ENCODE measurements around the gene C5orf63.

DNA sequence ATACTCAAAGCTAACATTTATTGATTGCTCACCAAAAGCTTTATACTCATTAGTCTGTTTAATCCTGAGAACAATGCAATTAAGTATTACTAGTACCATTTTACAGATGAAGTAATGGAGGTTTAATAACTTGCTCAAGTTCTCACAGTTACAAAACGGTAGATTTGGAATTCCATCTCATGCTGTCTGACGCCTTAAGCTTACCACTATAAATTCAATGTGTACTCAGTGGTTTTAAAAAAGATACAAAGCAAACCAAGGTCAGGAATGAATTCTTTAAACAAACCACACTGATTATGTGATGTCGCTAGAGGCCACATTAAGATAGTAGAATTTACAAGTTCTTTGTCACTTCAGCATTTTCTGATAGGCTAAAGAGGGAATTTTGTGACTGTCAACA is 1.2 kb upstream of the C5orf63 start:
- no peak for TF ChIP-seq EZH2 (IDR thresholded peaks at IDR 0.05; ENCODE audit: low read length)
- TF ChIP-seq, protein P1, sequence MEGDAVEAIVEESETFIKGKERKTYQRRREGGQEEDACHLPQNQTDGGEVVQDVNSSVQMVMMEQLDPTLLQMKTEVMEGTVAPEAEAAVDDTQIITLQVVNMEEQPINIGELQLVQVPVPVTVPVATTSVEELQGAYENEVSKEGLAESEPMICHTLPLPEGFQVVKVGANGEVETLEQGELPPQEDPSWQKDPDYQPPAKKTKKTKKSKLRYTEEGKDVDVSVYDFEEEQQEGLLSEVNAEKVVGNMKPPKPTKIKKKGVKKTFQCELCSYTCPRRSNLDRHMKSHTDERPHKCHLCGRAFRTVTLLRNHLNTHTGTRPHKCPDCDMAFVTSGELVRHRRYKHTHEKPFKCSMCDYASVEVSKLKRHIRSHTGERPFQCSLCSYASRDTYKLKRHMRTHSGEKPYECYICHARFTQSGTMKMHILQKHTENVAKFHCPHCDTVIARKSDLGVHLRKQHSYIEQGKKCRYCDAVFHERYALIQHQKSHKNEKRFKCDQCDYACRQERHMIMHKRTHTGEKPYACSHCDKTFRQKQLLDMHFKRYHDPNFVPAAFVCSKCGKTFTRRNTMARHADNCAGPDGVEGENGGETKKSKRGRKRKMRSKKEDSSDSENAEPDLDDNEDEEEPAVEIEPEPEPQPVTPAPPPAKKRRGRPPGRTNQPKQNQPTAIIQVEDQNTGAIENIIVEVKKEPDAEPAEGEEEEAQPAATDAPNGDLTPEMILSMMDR (optimal IDR thresholded peaks at IDR 0.05 in 1 of 3, IDR thresholded peaks at IDR 0.05 in 1 of 3, conservative IDR thresholded peaks at IDR 0.05 in 1 of 3; ENCODE audit: extremely low read depth in 1 of 3, insufficient read depth in 2 of 3, low read length in 3 of 3) = no peak
